T-helper 2 cell treated with Interferon-gamma antibody and Interleukin-4, amounts not matched to agents 100 ng/mL and 5 ng/mL, for 36 hours (primary cell): Measurements from ENCODE around the gene TGM1. TPM values are rescaled to one million over a fixed set of nuclear protein-coding genes. Genes with fewer than 3 reads are reported as not detected.

Experiments used
- intact Hi-C: fragments of 100-400 bp; cut with micrococcal nuclease; formaldehyde crosslinking; loops from one replicate; pipeline ENCODE4 v1.15.1; 2023
- total RNA-seq: library from RNA; stranded (reverse); gene quantifications from 2 replicates; pipeline ENCODE4 v1.2.3, GENCODE V29; 2022

TGM1 gene
- total RNA-seq, 1 donor from 2014 or later = 5.6 TPM

GRCh38 chr14:24271834-24272263 is 8.9 kb upstream of the TGM1 start:
- intact Hi-C loops = loop anchor here (1.0 kb wide), 8 partner anchors 27 to 170 kb away; partner anchors contain the start of genes DHRS1, GMPR2, MDP1 and NEDD8

GRCh38 chr14:24271134-24271833 is 8.3 kb upstream of the TGM1 start, which contains the start of gene RABGGTA:
Gene RABGGTA, minus strand, starts transcription at chr14:24271597. Its CDS starts 482 bp downstream, at chr14:24271115.
- intact Hi-C loops = loop anchor here (1.0 kb wide), 8 partner anchors 28 to 171 kb away; partner anchors contain the start of genes DHRS1, GMPR2, MDP1 and NEDD8

GRCh38 chr14:24270537-24271133 is 7.7 kb upstream of the TGM1 start:
- intact Hi-C loops = loop anchor here (1.0 kb wide), 8 partner anchors 28 to 172 kb away; partner anchors contain the start of genes DHRS1, GMPR2, MDP1 and NEDD8

- intact Hi-C loops = no loop called here
Measured at GRCh38 chr14:24269910-24270536, 7.0 kb upstream of the TGM1 start.

- intact Hi-C loops = no loop called here
Measured at GRCh38 chr14:24269368-24269767, 6.4 kb upstream of the TGM1 start.

GRCh38 chr14:24268225-24268624 is 5.2 kb upstream of the TGM1 start:
- intact Hi-C loops = no loop called here

- intact Hi-C loops = no loop called here
Measured at GRCh38 chr14:24267516-24267915, 4.5 kb upstream of the TGM1 start.

- intact Hi-C loops = no loop called here
Measured at GRCh38 chr14:24266344-24267244, 3.6 kb upstream of the TGM1 start.

GRCh38 chr14:24264298-24264697 is 1.3 kb upstream of the TGM1 start:
- intact Hi-C loops = no loop called here

- intact Hi-C loops = no loop called here
Measured at GRCh38 chr14:24263848-24264247, 871 bp upstream of the TGM1 start.

GRCh38 chr14:24261969-24262327 is 1.0 kb downstream of the TGM1 start:
- intact Hi-C loops = no loop called here

- intact Hi-C loops = no loop called here
Measured at GRCh38 chr14:24261256-24261968, 1.6 kb downstream of the TGM1 start.

GRCh38 chr14:24260780-24261157 is 2.2 kb downstream of the TGM1 start:
- intact Hi-C loops = no loop called here

- intact Hi-C loops = no loop called here
Measured at GRCh38 chr14:24260026-24260779, 2.8 kb downstream of the TGM1 start.

- intact Hi-C loops = no loop called here
Measured at GRCh38 chr14:24259282-24260025, 3.5 kb downstream of the TGM1 start.

GRCh38 chr14:24258548-24259265 is 4.3 kb downstream of the TGM1 start:
- intact Hi-C loops = no loop called here

GRCh38 chr14:24258119-24258518 is 4.9 kb downstream of the TGM1 start:
- intact Hi-C loops = no loop called here

GRCh38 chr14:24256960-24257359 is 6.0 kb downstream of the TGM1 start:
- intact Hi-C loops = no loop called here
